Neural cell (in vitro differentiated cells): ENCODE data around the gene PYGB. TPM values are rescaled to one million over a fixed set of nuclear protein-coding genes. Genes with fewer than 3 reads are reported as not detected.

Experiments
- H2AFZ ChIP-seq: fragments of 200-600, 300-800 bp; sonication (generic), shearing (Covaris generic); 2 replicates; pipeline ENCODE4 v1.6.0; 2014; ENCODE audit warnings: low read depth, mild to moderate bottlenecking, antibody characterized with exemption, low read length, moderate library complexity
- H3F3A ChIP-seq: fragments of 200-600 bp; shearing (Covaris generic); 2 replicates; pipeline ENCODE4 v1.6.1; 2016; ENCODE audit warnings: mild to moderate bottlenecking, moderate library complexity, mixed read lengths, antibody characterized with exemption, low read length; ENCODE audit not compliant: insufficient read depth, poor library complexity, severe bottlenecking
- H3K27ac ChIP-seq: fragments of 200-600, 300-800 bp; sonication (generic), shearing (Covaris generic); 2 replicates; pipeline ENCODE4 v1.5.1; 2014; ENCODE audit warnings: mild to moderate bottlenecking, low read length, moderate library complexity
- H3K27me3 ChIP-seq: fragments of 300-800, 200-600 bp; sonication (generic), shearing (Covaris generic); 2 replicates; pipeline ENCODE4 v1.6.0; 2014; ENCODE audit warnings: mild to moderate bottlenecking, low read depth, low read length, moderate library complexity; ENCODE audit not compliant: insufficient read depth
- H3K36me3 ChIP-seq: fragments of 300-800, 200-600 bp; sonication (generic), shearing (Covaris generic); 2 replicates; pipeline ENCODE4 v1.5.1; 2014; ENCODE audit warnings: mild to moderate bottlenecking, antibody characterized with exemption, low read length, moderate library complexity; ENCODE audit not compliant: insufficient read depth
- H3K4me2 ChIP-seq: fragments of 300-800, 200-600 bp; sonication (generic), shearing (Covaris generic); 2 replicates; pipeline ENCODE4 v1.6.0; 2014; ENCODE audit warnings: mild to moderate bottlenecking, low read length
- H3K4me3 ChIP-seq: fragments of 300-800, 200-600 bp; sonication (generic), shearing (Covaris generic); 2 replicates; pipeline ENCODE4 v1.5.1; 2014; ENCODE audit warnings: mild to moderate bottlenecking, low read length, moderate library complexity
- H3K79me2 ChIP-seq: fragments of 200-600 bp; shearing (Covaris generic); replicated peaks from 2 replicates; pipeline ENCODE4 v1.6.0; 2014; ENCODE audit warnings: mild to moderate bottlenecking, low read length, moderate library complexity; ENCODE audit not compliant: insufficient read depth
- H3K9ac ChIP-seq: fragments of 300-800, 200-600 bp; sonication (generic), shearing (Covaris generic); 2 replicates; pipeline ENCODE4 v1.6.1; 2016; ENCODE audit warnings: mild to moderate bottlenecking, low read length, mixed read lengths
- H3K9me2 ChIP-seq: fragments of 200-600 bp; shearing (Covaris generic); 2 replicates; pipeline ENCODE4 v1.6.1; 2016; ENCODE audit warnings: mild to moderate bottlenecking, low read length, mixed read lengths; ENCODE audit not compliant: insufficient read depth
- H3K9me3 ChIP-seq: fragments of 200-600, 300-800 bp; sonication (generic), shearing (Covaris generic); 2 replicates; pipeline ENCODE4 v1.6.1; 2016; ENCODE audit warnings: mild to moderate bottlenecking, mixed run types, low read length, moderate library complexity, mixed read lengths
- H4K20me1 ChIP-seq: fragments of 200-600 bp; shearing (Covaris generic); 2 replicates; pipeline ENCODE4 v1.6.1; 2016; ENCODE audit warnings: mild to moderate bottlenecking, mixed run types; ENCODE audit not compliant: insufficient read depth
- CTCF ChIP-seq: fragments of 450-650 bp; IDR thresholded peaks from 2 replicates; pipeline ENCODE4 v1.5.1; 2014; ENCODE audit warnings: antibody characterized with exemption, mild to moderate bottlenecking, moderate library complexity; ENCODE audit not compliant: poor library complexity, severe bottlenecking
- EP300 ChIP-seq: fragments of 450-650 bp; conservative IDR thresholded peaks from 2 replicates; pipeline ENCODE4 v1.6.1; 2014; ENCODE audit warnings: antibody characterized with exemption, mild to moderate bottlenecking, moderate library complexity; ENCODE audit not compliant: poor library complexity, severe bottlenecking
- EZH2 ChIP-seq: fragments of 200-600, 300-800 bp; shearing (Covaris generic), sonication (generic); IDR thresholded peaks from 2 replicates; pipeline ENCODE4 v1.6.1; 2014; ENCODE audit warnings: antibody characterized with exemption, low read length, borderline replicate concordance, mild to moderate bottlenecking; ENCODE audit not compliant: insufficient read depth, poor library complexity, severe bottlenecking
- MXI1 ChIP-seq: fragments of 450-650 bp; conservative IDR thresholded peaks from 2 replicates; pipeline ENCODE4 v1.6.1; 2014; ENCODE audit warnings: antibody characterized with exemption, mild to moderate bottlenecking; ENCODE audit not compliant: poor library complexity, severe bottlenecking
- POLR2AphosphoS5 ChIP-seq: IDR thresholded peaks from 2 replicates; pipeline ENCODE4 v1.6.1; 2012
- RAD21 ChIP-seq: fragments of 450-650 bp; conservative IDR thresholded peaks from 2 replicates; pipeline ENCODE4 v1.6.1; 2014; ENCODE audit warnings: antibody characterized with exemption, mild to moderate bottlenecking, moderate library complexity
- REST ChIP-seq: IDR thresholded peaks from 2 replicates; pipeline ENCODE4 v1.6.1; 2012; ENCODE audit warnings: borderline replicate concordance
- SMC3 ChIP-seq: fragments of 450-650 bp; conservative IDR thresholded peaks from 2 replicates; pipeline ENCODE4 v1.6.1; 2014; ENCODE audit warnings: antibody characterized with exemption, mild to moderate bottlenecking, moderate library complexity; ENCODE audit not compliant: poor library complexity
- TAF1 ChIP-seq: IDR thresholded peaks from 2 replicates; pipeline ENCODE4 v1.6.1; 2012; ENCODE audit warnings: low read depth
- polyA minus RNA-seq: library from RNA; depleted of rRNA, polyadenylated mRNA; stranded (reverse); fragments of >200 nt; gene quantifications from 2 replicates; pipeline ENCODE4 v1.2.3, GENCODE V29; 2014
- polyA plus RNA-seq: library from polyadenylated mRNA; depleted of rRNA; stranded (reverse); fragments of >200 nt; gene quantifications from 2 replicates; pipeline ENCODE4 v1.2.3, GENCODE V29; 2014

The PYGB gene
- 70.5 and 77.9 TPM in 2 replicates for polyA plus RNA-seq
- 91.0 and 103 TPM in 2 replicates for polyA minus RNA-seq

- Histone ChIP-seq H3K36me3 (no peaks in the 10 kb centered on the region), H4K20me1 (no peaks in the 10 kb centered on the region), H3K9ac (peak within 1 kb of the TSS; percentile 75), H3K9me2 (no peaks in the 10 kb centered on the region), H3K27me3 (no peaks in the 10 kb centered on the region), H3K79me2 (peaks cover 42% of the 10 kb centered on the region), H3K4me3 (peak within 1 kb of the TSS; percentile 95), H3F3A (peaks cover 5% of the 10 kb centered on the region), H3K9me3 (no peaks in the 10 kb centered on the region), H3K4me2 (peak within 1 kb of the TSS; percentile 91), H2AFZ (peak within 1 kb of the TSS; percentile 36), H3K27ac (peak within 1 kb of the TSS; percentile 73)
- TF ChIP-seq TAF1, result peak; percentile 91
- peak; percentile 23 for TF ChIP-seq EP300
- peak; percentile 97 for TF ChIP-seq MXI1
- peak; percentile 43 for TF ChIP-seq SMC3
- no peak for TF ChIP-seq EZH2
- peak; percentile 37 for TF ChIP-seq RAD21
- TF ChIP-seq CTCF, result peak; percentile 30
- TF ChIP-seq REST, result peak; percentile 86
- TF ChIP-seq POLR2AphosphoS5, result peak; percentile 97
Measured at GRCh38 chr20:25247956-25248785, at the start of gene PYGB. TSS of gene PYGB (plus strand) at chr20:25248085. CDS start at chr20:25248179, 94 bp downstream.

- no peak overlapping the region for H2AFZ ChIP-seq
- H3K4me2 ChIP-seq, result no peak overlapping the region
- no peaks in the 10 kb centered on the region for H4K20me1 ChIP-seq
- no peaks in the 10 kb centered on the region for H3K9me2 ChIP-seq
- no peaks in the 10 kb centered on the region for H3K27me3 ChIP-seq
- H3K9ac ChIP-seq, result no peak overlapping the region
- peak overlapping the region; percentile 26 for H3K4me3 ChIP-seq
- no peaks in the 10 kb centered on the region for H3K9me3 ChIP-seq
- no peaks in the 10 kb centered on the region for H3F3A ChIP-seq
- H3K27ac ChIP-seq, result no peak overlapping the region
- H3K79me2 ChIP-seq, result peaks cover 34% of the 10 kb centered on the region
- H3K36me3 ChIP-seq, result no peaks in the 10 kb centered on the region
- TF ChIP-seq CTCF (no peak), EZH2 (no peak), REST (no peak), EP300 (no peak), TAF1 (no peak), POLR2AphosphoS5 (no peak), SMC3 (no peak), MXI1 (no peak), RAD21 (no peak)
Measured at GRCh38 chr20:25198663-25199383, 49.1 kb upstream of the PYGB start.
